Measurements from ENCODE around the gene IKZF2. TPM values are rescaled to one million over a fixed set of nuclear protein-coding genes. Genes with fewer than 3 reads are reported as not detected.

The IKZF2 gene
- total RNA-seq, 1 donor from 2014 or later = 4.2 TPM

DNA sequence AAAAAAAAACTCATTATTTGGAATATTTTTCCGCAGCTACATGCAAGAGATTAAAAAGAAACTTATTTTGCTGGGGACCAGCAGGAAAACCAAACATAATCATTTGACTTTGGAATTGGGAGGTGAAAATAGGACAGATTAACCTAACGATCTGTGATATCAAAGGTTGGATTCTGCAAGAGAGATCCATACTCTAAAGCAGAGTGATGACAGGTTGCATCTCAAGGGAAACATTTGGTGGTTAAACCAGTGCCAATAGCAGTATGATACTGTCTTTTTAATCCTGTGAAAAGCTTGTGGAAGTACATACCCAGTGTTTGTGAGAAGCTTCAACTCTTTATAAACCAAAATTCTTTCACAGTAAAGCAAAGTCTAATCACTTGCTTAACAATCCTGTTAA, 5.3 kb upstream of the IKZF2 start:
- no peak overlapping the region for H3K27ac ChIP-seq (ENCODE audit: low read depth, low read length)
- no peak overlapping the region for H3K4me3 ChIP-seq (ENCODE audit: low read length in 3 of 3)
- no peaks in the 10 kb centered on the region for H3K4me1 ChIP-seq (ENCODE audit: control insufficient read depth in 3 of 3, insufficient read depth in 3 of 3, low read length in 3 of 3)
- no peaks in the 10 kb centered on the region for H3K9me3 ChIP-seq (ENCODE audit: control insufficient read depth in 3 of 3, low read length in 3 of 3)
- no peak overlapping the region for H3K9ac ChIP-seq (ENCODE audit: low read depth in 1 of 3, low read length in 3 of 3)
- no peaks in the 10 kb centered on the region for H3K36me3 ChIP-seq (ENCODE audit: control insufficient read depth in 3 of 3, insufficient read depth in 3 of 3, low read length in 3 of 3)
- no peaks in the 10 kb centered on the region for H3K27me3 ChIP-seq (ENCODE audit: control insufficient read depth in 3 of 3, insufficient read depth in 3 of 3, low read length in 3 of 3)

DNA sequence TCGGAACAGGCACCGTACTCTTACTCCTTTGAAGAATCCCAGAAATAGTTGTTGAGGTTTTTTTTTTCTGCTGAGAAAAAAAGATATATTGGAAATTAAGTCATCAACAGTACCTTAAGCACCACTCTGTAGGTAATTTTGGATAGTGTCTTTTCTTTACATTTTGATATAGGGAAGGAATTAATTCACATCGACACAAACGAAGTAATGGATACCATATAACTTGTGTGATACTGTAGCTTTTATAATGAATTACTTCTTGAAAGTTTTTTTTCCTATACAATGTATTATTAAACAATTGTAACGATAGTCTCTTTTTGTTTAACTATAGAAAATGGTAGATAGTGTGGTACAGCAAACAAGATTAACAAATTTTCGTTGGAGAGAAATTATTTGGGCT, 1.5 kb upstream of the IKZF2 start:
- Histone ChIP-seq H3K4me3 (ENCODE audit: low read length in 3 of 3) (peak overlapping the region; percentile 77 to 91 (median 87)), H3K27ac (ENCODE audit: low read depth, low read length) (peak overlapping the region; percentile 92), H3K36me3 (ENCODE audit: control insufficient read depth in 3 of 3, insufficient read depth in 3 of 3, low read length in 3 of 3) (no peaks in the 10 kb centered on the region), H3K9me3 (ENCODE audit: control insufficient read depth in 3 of 3, low read length in 3 of 3) (no peaks in the 10 kb centered on the region), H3K27me3 (ENCODE audit: control insufficient read depth in 3 of 3, insufficient read depth in 3 of 3, low read length in 3 of 3) (no peaks in the 10 kb centered on the region), H3K9ac (ENCODE audit: low read depth in 1 of 3, low read length in 3 of 3) (peak overlapping the region; percentile 79 to 88 (median 84)), H3K4me1 (ENCODE audit: control insufficient read depth in 3 of 3, insufficient read depth in 3 of 3, low read length in 3 of 3) (peaks cover 0 to 8% (median 7%) of the 10 kb centered on the region in 3 donors)

DNA sequence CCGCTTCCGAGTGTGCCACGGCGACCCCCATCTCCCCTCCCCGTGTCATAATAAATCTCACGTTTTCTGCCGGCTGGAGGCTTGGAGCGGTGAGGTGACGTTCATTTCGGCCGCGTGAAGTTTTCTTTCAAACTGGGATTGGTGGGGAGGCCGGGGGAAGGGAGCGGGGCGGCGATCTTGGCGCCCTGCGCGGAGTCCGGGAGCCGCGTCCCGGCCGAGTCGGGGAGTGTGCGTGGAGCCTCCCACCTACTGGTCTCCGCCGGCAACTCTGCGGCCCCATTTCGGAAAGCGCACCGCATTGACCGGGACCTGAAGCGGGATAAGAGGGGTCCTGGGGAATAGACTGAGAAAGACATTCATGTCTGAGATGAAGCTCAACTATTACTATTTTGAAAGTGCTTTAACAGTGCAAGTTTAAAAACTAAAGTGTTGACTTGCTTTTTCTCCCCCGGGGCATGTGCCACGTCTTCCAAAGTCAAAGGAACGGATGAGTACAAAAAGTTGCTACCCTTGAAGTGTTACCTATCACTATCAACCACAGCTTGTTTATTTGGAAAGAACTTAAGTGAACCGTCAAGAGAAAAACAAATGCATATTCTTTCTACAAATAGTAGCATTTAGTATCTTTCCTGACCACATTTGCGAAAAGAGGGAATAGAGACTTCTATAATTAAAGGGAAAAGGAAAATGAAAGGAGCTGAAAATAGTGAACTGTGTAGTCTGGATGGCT, 818 bp upstream of the IKZF2 start:
- H3K4me1 ChIP-seq (ENCODE audit: control insufficient read depth in 3 of 3, insufficient read depth in 3 of 3, low read length in 3 of 3) = peaks cover 2 to 11% (median 10%) of the 10 kb centered on the region in 3 donors
- no peaks in the 10 kb centered on the region for H3K27me3 ChIP-seq (ENCODE audit: control insufficient read depth in 3 of 3, insufficient read depth in 3 of 3, low read length in 3 of 3)
- H3K4me3 ChIP-seq (ENCODE audit: low read length in 3 of 3) = peak overlapping the region; percentile 77 to 91 (median 87)
- peak overlapping the region; percentile 92 for H3K27ac ChIP-seq (ENCODE audit: low read depth, low read length)
- H3K9me3 ChIP-seq (ENCODE audit: control insufficient read depth in 3 of 3, low read length in 3 of 3) = no peaks in the 10 kb centered on the region
- H3K9ac ChIP-seq (ENCODE audit: low read depth in 1 of 3, low read length in 3 of 3) = peak overlapping the region; percentile 79 to 88 (median 84)
- H3K36me3 ChIP-seq (ENCODE audit: control insufficient read depth in 3 of 3, insufficient read depth in 3 of 3, low read length in 3 of 3) = peaks cover 2 to 4% (median 3%) of the 10 kb centered on the region in 3 donors

DNA sequence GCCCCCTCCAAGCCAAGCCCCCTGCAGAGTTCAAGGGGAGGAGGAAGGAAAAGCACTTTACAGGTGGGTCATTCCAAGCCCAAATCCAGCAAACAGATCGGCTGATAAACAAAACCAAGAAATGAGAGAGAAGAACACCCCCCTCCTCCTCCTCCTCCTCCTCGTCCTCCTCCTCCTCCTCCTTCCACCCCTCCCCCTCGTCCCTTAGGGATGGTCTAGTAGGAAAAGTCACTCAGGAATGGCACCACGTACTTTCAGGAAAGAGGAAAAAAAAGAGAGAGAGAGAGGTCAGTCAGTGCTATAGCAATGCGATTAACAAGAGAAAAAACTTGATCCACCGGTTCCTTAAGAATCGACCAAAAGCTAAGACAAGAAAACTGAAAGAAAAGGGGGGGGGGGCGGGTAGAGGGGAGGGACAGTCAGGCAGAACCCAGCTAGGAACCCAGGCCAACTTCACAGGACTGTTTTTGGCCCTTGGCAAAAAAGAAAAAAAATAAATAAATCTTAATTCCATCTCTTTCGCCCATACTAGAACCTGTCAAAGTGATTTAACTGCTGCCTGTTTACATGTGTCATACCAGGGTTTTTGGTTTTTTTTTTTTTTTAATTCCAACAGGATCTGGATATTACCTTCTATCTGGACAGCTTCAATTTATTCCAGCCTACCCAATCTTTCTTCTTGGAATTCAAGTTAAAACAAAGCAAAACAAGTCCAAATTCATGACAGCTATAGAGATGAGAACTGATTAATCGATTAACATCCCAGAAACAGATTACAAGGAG, 906 bp downstream of the IKZF2 start:
- Histone ChIP-seq H3K4me1 (ENCODE audit: control insufficient read depth in 3 of 3, insufficient read depth in 3 of 3, low read length in 3 of 3) (peaks cover 4 to 16% (median 10%) of the 10 kb centered on the region in 3 donors), H3K9me3 (ENCODE audit: control insufficient read depth in 3 of 3, low read length in 3 of 3) (no peaks in the 10 kb centered on the region), H3K9ac (ENCODE audit: low read depth in 1 of 3, low read length in 3 of 3) (peak overlapping the region; percentile 79 to 94 (median 82)), H3K36me3 (ENCODE audit: control insufficient read depth in 3 of 3, insufficient read depth in 3 of 3, low read length in 3 of 3) (peaks cover 2 to 4% (median 4%) of the 10 kb centered on the region in 3 donors), H3K4me3 (ENCODE audit: low read length in 3 of 3) (peak overlapping the region; percentile 85 to 100 (median 91)), H3K27me3 (ENCODE audit: control insufficient read depth in 3 of 3, insufficient read depth in 3 of 3, low read length in 3 of 3) (no peaks in the 10 kb centered on the region), H3K27ac (ENCODE audit: low read depth, low read length) (peak overlapping the region; percentile 79)

- H3K27ac ChIP-seq (ENCODE audit: low read depth, low read length) = peak overlapping the region; percentile 79
- H3K27me3 ChIP-seq (ENCODE audit: control insufficient read depth in 3 of 3, insufficient read depth in 3 of 3, low read length in 3 of 3) = no peaks in the 10 kb centered on the region
- peaks cover 2 to 4% (median 4%) of the 10 kb centered on the region in 3 donors for H3K36me3 ChIP-seq (ENCODE audit: control insufficient read depth in 3 of 3, insufficient read depth in 3 of 3, low read length in 3 of 3)
- H3K4me3 ChIP-seq (ENCODE audit: low read length in 3 of 3) = peak overlapping the region; percentile 85 to 100 (median 91)
- H3K9me3 ChIP-seq (ENCODE audit: control insufficient read depth in 3 of 3, low read length in 3 of 3) = no peaks in the 10 kb centered on the region
- peaks cover 4 to 19% (median 10%) of the 10 kb centered on the region in 3 donors for H3K4me1 ChIP-seq (ENCODE audit: control insufficient read depth in 3 of 3, insufficient read depth in 3 of 3, low read length in 3 of 3)
- peak overlapping the region; percentile 79 to 82 (median 81) for H3K9ac ChIP-seq (ENCODE audit: low read depth in 1 of 3, low read length in 3 of 3)
Observed at GRCh38 chr2:213149949-213150314, 1.5 kb downstream of the IKZF2 start.

DNA sequence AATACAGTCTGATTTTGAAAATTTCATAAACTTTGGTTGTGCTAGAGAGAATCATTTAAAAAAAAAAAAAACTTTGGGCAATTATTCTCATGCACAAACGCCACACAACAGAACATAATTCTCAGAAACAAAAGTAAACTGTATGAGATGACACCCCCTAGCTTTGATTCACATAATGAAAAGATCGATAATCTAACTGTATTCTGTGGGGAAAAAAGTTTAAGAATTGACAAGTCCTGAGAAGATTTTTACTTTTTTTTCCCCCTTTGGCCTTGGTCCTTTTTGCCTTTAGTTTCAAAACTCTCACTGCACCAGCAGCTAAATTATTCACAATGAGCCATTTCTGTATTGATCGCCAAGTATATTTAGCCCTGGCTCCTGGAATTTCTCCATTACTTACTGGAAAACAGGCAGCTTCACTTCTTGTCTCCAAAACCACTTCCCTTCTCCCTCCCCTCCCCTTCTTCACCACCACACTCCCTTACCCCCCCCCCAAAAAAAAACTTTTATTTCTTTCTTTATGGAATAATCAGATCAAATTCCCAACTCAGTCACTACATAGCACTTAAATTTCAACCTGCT, 2.0 kb downstream of the IKZF2 start:
- Histone ChIP-seq H3K27ac (ENCODE audit: low read depth, low read length) (peak overlapping the region; percentile 79), H3K4me1 (ENCODE audit: control insufficient read depth in 3 of 3, insufficient read depth in 3 of 3, low read length in 3 of 3) (peaks cover 4 to 19% (median 10%) of the 10 kb centered on the region in 3 donors), H3K9ac (ENCODE audit: low read depth in 1 of 3, low read length in 3 of 3) (peak overlapping the region; percentile 79 to 82 (median 81))

DNA sequence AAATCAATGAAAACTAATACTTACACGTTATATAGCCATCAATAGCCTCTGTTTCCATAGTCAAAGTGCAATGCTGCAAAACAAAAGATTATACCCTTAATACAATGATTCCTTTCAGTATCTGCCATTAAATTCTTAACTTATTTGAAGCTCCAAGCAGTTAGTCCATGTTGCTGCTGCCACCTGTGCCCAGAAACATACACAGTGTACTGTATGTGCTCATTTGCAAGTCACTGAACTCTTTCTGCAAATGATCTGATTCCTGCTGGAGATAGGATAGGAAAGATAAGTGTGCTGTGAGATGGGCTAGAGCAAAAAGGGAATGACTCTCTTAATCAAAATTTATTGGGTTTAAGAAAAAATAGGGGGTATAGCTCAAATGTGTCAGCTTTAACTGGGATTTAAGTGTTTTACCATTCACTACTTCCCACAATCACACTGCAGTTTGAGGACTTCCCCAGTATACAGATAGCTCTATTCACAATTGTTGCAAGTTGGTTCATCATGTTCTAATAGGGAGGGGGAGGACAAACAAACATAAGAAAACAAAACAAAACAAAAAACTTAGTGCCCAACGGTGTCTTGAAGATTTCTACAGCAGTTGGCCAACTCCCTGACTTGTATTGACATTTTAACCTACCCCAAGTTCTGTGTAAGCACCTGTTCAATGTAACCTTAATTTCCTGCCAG, 2.7 kb downstream of the IKZF2 start:
- no peaks in the 10 kb centered on the region for H3K9me3 ChIP-seq (ENCODE audit: control insufficient read depth in 3 of 3, low read length in 3 of 3)
- H3K4me3 ChIP-seq (ENCODE audit: low read length in 3 of 3) = peak overlapping the region; percentile 85 to 100 (median 91)
- H3K27ac ChIP-seq (ENCODE audit: low read depth, low read length) = peak overlapping the region; percentile 79
- H3K36me3 ChIP-seq (ENCODE audit: control insufficient read depth in 3 of 3, insufficient read depth in 3 of 3, low read length in 3 of 3) = peaks cover 2 to 4% (median 4%) of the 10 kb centered on the region in 3 donors
- H3K27me3 ChIP-seq (ENCODE audit: control insufficient read depth in 3 of 3, insufficient read depth in 3 of 3, low read length in 3 of 3) = no peaks in the 10 kb centered on the region
- peak overlapping the region; percentile 79 to 82 (median 81) for H3K9ac ChIP-seq (ENCODE audit: low read depth in 1 of 3, low read length in 3 of 3)
- H3K4me1 ChIP-seq (ENCODE audit: control insufficient read depth in 3 of 3, insufficient read depth in 3 of 3, low read length in 3 of 3) = peaks cover 4 to 19% (median 10%) of the 10 kb centered on the region in 3 donors

More for the DNA sequence above, 2.0 kb downstream of the IKZF2 start:
- Histone ChIP-seq H3K9me3 (ENCODE audit: control insufficient read depth in 3 of 3, low read length in 3 of 3) (no peaks in the 10 kb centered on the region), H3K27me3 (ENCODE audit: control insufficient read depth in 3 of 3, insufficient read depth in 3 of 3, low read length in 3 of 3) (no peaks in the 10 kb centered on the region), H3K36me3 (ENCODE audit: control insufficient read depth in 3 of 3, insufficient read depth in 3 of 3, low read length in 3 of 3) (peaks cover 2 to 4% (median 4%) of the 10 kb centered on the region in 3 donors), H3K4me3 (ENCODE audit: low read length in 3 of 3) (peak overlapping the region; percentile 85 to 100 (median 91))

DNA sequence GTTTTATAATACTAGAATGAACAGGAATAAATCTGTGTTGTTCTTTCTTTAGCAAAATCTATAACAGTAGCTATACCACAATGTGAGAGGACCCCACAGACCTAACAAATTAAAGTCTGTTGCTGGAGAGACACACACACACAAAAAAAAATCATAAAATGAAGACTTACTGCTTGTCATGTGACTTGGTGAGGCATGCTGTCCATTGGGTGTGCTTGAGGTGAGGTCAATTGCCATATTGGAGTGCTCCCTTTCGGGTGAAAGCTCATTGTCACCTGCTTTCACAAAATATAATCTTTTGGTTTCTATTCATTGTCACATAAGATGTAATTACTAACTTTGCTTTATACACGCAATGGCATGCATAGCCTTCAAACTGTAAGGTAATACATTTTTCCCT, 3.9 kb downstream of the IKZF2 start:
- no peak overlapping the region for H3K9ac ChIP-seq (ENCODE audit: low read depth in 1 of 3, low read length in 3 of 3)
- no peaks in the 10 kb centered on the region for H3K27me3 ChIP-seq (ENCODE audit: control insufficient read depth in 3 of 3, insufficient read depth in 3 of 3, low read length in 3 of 3)
- no peak overlapping the region for H3K27ac ChIP-seq (ENCODE audit: low read depth, low read length)
- no peak overlapping the region for H3K4me3 ChIP-seq (ENCODE audit: low read length in 3 of 3)
- peaks cover 2 to 4% (median 4%) of the 10 kb centered on the region in 3 donors for H3K36me3 ChIP-seq (ENCODE audit: control insufficient read depth in 3 of 3, insufficient read depth in 3 of 3, low read length in 3 of 3)
- no peaks in the 10 kb centered on the region for H3K9me3 ChIP-seq (ENCODE audit: control insufficient read depth in 3 of 3, low read length in 3 of 3)
- H3K4me1 ChIP-seq (ENCODE audit: control insufficient read depth in 3 of 3, insufficient read depth in 3 of 3, low read length in 3 of 3) = peaks cover 4 to 19% (median 10%) of the 10 kb centered on the region in 3 donors

DNA sequence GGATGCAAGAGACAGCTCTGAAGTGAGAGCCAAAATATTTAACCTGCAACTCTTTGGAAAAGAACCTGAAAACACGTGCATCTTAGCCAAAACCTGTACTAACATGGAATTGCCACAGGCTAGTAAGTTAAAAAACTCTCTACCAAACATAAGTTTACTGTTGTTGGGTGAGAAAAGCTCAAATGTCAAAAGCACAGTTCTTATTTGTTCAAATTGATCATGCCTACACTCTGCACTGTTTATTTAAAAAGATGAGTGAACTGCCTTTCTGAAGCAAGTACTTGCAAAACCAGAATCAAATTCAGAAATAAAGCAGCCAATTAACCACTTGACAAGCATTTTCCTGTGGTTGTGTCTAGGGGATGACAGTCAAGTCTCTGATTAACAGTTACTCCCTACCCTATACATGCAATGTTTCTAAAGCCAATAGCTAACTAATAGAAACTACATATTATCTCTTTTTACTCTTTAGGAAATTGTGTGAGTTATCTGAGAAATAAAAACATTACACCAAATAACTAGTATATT, 5.6 kb downstream of the IKZF2 start:
- Histone ChIP-seq H3K4me1 (ENCODE audit: control insufficient read depth in 3 of 3, insufficient read depth in 3 of 3, low read length in 3 of 3) (peaks cover 4 to 19% (median 10%) of the 10 kb centered on the region in 3 donors), H3K9me3 (ENCODE audit: control insufficient read depth in 3 of 3, low read length in 3 of 3) (no peaks in the 10 kb centered on the region), H3K36me3 (ENCODE audit: control insufficient read depth in 3 of 3, insufficient read depth in 3 of 3, low read length in 3 of 3) (peaks cover 2 to 4% (median 4%) of the 10 kb centered on the region in 3 donors), H3K9ac (ENCODE audit: low read depth in 1 of 3, low read length in 3 of 3) (peak overlapping the region in 1 of 3 donors; percentile 7), H3K27me3 (ENCODE audit: control insufficient read depth in 3 of 3, insufficient read depth in 3 of 3, low read length in 3 of 3) (no peaks in the 10 kb centered on the region), H3K27ac (ENCODE audit: low read depth, low read length) (no peak overlapping the region), H3K4me3 (ENCODE audit: low read length in 3 of 3) (no peak overlapping the region)

Data from skeletal muscle tissue (tissue), 4 donors.